ENCODE measurements around the gene TIMM44.
"Not testable (repeated sequence)": the region's sequence is repeated elsewhere in the genome, so short reads cannot be mapped to it uniquely, and the experiment has no call there.

The TIMM44 gene

DNA sequence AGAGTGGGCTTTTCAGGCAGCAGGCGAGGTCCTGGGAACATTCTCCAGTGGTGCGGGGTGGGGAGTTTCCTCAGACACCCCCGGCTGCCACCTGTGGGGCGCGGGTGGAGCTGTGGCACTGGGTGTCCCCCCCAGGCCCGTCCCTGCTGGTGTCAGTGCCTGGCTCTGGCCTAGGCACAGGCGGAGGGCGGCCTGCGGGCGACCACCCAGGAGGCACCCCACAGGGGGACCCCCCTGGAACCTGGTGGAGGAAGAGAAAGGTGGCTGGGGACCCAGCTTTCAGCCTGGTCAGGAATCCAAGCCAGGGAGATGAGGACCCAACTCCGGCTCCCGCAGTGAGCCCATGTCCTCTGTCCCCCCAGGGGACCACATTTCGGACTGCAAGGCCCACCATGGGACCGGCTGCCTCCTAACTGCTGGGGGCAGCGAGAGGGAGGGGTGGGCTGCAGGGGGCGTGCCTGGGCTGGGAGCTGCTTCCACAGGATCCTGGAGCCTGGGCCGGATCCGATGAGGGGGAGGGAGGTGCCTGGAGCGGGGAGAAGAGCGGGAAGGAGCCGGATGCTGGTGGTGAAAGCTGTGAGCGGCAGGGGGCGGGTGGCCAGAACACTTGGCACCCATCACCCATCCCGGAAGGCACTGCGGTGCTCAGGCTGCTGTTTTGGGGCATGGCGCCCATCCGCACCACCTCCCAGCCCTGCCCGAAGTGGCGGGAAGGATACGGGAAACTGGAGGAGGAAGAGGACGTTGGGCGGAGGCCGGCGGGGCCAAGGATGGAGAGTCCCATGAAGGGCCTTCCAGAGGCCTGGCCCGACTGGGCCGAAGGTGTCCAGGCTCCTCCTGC, 12.0 kb downstream of the TIMM44 start:
- Histone ChIP-seq H3K36me3 (peaks cover 58% of the 10 kb centered on the region), H3K9me3 (ENCODE audit: severe bottlenecking) (no peaks in the 10 kb centered on the region), H3K27ac (no peak overlapping the region), H3K4me3 (ENCODE audit: low read depth, low read length) (no peak overlapping the region), H3K27me3 (ENCODE audit: insufficient read depth, low read depth, severe bottlenecking) (no peaks in the 10 kb centered on the region)
- DNase-seq, result no peak
- TF ChIP-seq, protein P1, sequence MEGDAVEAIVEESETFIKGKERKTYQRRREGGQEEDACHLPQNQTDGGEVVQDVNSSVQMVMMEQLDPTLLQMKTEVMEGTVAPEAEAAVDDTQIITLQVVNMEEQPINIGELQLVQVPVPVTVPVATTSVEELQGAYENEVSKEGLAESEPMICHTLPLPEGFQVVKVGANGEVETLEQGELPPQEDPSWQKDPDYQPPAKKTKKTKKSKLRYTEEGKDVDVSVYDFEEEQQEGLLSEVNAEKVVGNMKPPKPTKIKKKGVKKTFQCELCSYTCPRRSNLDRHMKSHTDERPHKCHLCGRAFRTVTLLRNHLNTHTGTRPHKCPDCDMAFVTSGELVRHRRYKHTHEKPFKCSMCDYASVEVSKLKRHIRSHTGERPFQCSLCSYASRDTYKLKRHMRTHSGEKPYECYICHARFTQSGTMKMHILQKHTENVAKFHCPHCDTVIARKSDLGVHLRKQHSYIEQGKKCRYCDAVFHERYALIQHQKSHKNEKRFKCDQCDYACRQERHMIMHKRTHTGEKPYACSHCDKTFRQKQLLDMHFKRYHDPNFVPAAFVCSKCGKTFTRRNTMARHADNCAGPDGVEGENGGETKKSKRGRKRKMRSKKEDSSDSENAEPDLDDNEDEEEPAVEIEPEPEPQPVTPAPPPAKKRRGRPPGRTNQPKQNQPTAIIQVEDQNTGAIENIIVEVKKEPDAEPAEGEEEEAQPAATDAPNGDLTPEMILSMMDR (IDR thresholded peaks at IDR 0.05; ENCODE audit: low read depth, low read length), result no peak

DNA sequence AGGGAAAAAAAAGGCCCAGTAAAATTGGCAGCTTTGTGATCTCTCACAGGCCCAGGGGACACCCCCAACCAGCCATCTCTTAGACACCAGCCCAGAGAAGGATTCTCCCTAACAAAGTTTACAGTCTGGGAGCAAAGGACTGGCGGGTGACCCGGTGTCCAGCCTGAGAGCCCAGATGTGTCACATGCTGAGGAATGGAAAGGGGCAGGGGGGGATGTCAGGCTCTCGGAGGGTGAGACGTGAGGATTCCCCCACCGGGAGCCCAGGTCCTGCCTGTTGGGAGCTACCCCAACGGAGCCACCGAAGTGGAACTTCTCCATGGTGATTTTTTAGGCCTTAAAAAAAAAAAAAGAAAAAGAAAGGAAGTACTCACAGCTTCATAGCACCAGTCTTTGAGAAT, 12.7 kb downstream of the TIMM44 start:
- Histone ChIP-seq H3K4me3 (ENCODE audit: low read depth, low read length) (no peak overlapping the region), H3K27me3 (ENCODE audit: insufficient read depth, low read depth, severe bottlenecking) (no peaks in the 10 kb centered on the region), H3K9me3 (ENCODE audit: severe bottlenecking) (no peaks in the 10 kb centered on the region), H3K36me3 (peaks cover 52% of the 10 kb centered on the region), H3K27ac (no peak overlapping the region)
- TF ChIP-seq, protein P1 (IDR thresholded peaks at IDR 0.05; ENCODE audit: low read depth, low read length), result no peak
- DNase-seq, result no peak

DNA sequence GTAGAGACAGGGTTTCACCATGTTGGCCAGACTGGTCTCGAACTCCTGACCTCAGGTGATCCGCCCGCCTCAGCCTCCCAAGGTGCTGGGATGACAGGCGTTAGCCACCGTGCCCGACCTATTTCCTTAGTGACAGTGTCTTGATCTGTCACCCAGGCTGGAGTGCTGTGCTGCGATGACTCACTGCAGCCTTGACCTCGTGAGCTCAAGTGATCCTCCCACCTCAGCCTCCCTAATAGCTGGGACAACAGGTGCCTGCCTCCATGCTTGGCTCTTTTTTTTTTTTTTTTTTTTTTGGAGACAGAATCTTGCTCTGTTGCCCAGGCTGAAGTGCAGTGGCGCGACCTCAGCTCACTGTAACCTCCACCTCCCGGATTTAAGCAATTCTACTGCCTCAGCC, 13.4 kb downstream of the TIMM44 start:
- not testable (repeated sequence) for H3K4me3 ChIP-seq (ENCODE audit: low read depth, low read length); H3K27me3 ChIP-seq (ENCODE audit: insufficient read depth, low read depth, severe bottlenecking); DNase-seq; H3K9me3 ChIP-seq (ENCODE audit: severe bottlenecking)
- Histone ChIP-seq H3K27ac (peak overlapping the region; percentile 22; the same call in 1 of the 2 replicates), H3K36me3 (peaks cover 45% of the 10 kb centered on the region)

DNA sequence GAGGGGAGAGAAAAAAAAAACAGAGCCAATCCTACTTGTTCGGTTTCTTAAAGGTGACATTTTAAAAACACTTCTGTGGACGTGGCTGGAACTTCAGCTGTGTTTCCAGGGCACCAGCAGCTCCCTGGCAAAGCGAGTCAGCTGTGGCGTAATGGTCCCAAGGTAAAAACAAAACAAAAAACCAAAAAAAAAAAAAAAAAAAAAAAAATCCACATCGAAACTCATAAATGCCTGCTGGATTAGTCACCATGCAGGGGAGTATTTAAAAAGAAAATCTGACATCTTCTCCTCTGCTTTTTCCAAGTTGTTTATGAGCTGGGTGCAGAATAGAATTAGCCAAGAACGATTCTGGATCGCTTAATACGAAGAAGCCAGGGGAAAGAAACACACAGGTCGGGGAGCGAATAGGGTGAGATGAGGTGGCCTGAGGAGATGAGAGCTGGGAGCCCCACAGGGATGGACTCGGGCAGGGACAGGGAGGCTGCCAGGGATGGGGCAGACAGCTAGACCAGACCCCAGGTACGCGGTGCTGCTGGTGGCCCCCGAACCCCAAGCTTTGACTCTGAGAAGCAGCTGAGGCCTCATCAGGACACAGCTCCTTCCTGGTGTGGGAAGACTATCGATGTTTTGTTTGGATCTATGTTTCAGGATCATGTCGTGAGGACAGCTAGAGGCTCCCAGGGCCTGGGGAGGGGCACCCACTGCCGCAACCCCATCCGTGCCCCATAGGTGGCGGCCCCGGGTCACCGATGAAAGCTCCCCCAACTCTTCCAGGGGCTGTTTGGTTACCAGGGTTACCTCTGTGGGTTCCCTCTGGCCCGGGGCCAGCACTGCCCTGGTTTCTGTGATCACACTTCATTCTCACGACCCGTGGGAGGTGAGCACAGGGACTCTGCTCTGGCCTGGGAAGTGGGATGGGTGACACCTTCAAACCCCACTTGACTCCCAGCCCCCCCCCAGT, 14.4 kb downstream of the TIMM44 start:
- Histone ChIP-seq H3K36me3 (peaks cover 48% of the 10 kb centered on the region), H3K9me3 (ENCODE audit: severe bottlenecking) (no peaks in the 10 kb centered on the region), H3K27me3 (ENCODE audit: insufficient read depth, low read depth, severe bottlenecking) (no peaks in the 10 kb centered on the region), H3K4me3 (ENCODE audit: low read depth, low read length) (no peak overlapping the region), H3K27ac (peak overlapping the region; percentile 58)
- TF ChIP-seq, protein P1 (IDR thresholded peaks at IDR 0.05; ENCODE audit: low read depth, low read length), result peak; percentile 69
- peak; percentile 69 for DNase-seq

DNA sequence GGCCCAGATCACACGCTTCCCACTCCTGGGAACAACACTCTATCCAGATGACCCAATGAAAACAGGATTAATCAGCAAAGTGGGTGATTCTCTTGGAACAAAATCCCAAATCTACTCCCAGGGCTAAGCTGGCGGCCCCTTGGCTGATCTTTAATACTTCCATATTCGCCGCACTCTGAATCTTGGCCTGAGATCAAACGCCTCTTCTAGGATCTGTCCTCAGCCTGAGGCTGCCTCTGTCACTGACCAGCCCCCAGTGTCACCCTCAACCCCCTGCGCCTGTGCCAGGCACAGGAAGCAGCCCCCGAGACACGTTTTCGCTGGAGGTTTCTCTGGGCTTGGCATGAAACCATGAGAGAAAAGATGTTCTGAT, 15.1 kb downstream of the TIMM44 start:
- TF ChIP-seq, protein P1 (IDR thresholded peaks at IDR 0.05; ENCODE audit: low read depth, low read length), result no peak
- peak overlapping the region; percentile 58 for H3K27ac ChIP-seq
- H3K9me3 ChIP-seq (ENCODE audit: severe bottlenecking), result no peaks in the 10 kb centered on the region

More for the DNA sequence above, 15.1 kb downstream of the TIMM44 start:
- Histone ChIP-seq H3K4me3 (ENCODE audit: low read depth, low read length) (no peak overlapping the region), H3K27me3 (ENCODE audit: insufficient read depth, low read depth, severe bottlenecking) (no peaks in the 10 kb centered on the region), H3K36me3 (peaks cover 45% of the 10 kb centered on the region)
- peak; percentile 57 for DNase-seq
